ENCODE measurements around the gene ICAM5. TPM values are rescaled to one million over a fixed set of nuclear protein-coding genes. Genes with fewer than 3 reads are reported as not detected.

The ICAM5 gene
- total RNA-seq, 6 experiments from 2014 or later = 0.06 to 0.27 (median 0.24) TPM; not detected in 3

GRCh38 chr19:10283301-10284064, 6.3 kb upstream of the ICAM5 start:
- ATAC-seq (no peak), DNase-seq (peak in 1 of 3 donors; percentile 46)
- H3K27me3 ChIP-seq = no peaks in the 10 kb centered on the region
- no peaks in the 10 kb centered on the region for H3K9me3 ChIP-seq
- TF ChIP-seq POLR2A (IDR thresholded peaks at IDR 0.05) = no peak
- intact Hi-C loops (cut with DNase I) = no loop called here
- no peak overlapping the region for H3K27ac ChIP-seq
- H3K4me1 ChIP-seq = peaks cover 0 to 30% (median 0%) of the 10 kb centered on the region in 4 donors
- 81% methylated on average over 6 of the region's 23 CpGs for WGBS (ENCODE audit: insufficient coverage, low coverage, low lambda C conversion rate, missing lambda C conversion rate)
- peaks cover 16 to 49% (median 23%) of the 10 kb centered on the region in 4 donors for H3K36me3 ChIP-seq
- no peak overlapping the region for H3K4me3 ChIP-seq

GRCh38 chr19:10284065-10284959, 5.4 kb upstream of the ICAM5 start:
- 80% methylated on average over 10 of the region's 34 CpGs for WGBS (ENCODE audit: insufficient coverage, low coverage, low lambda C conversion rate, missing lambda C conversion rate)
- Histone ChIP-seq H3K4me1 (peaks cover 0 to 27% (median 0%) of the 10 kb centered on the region in 4 donors), H3K36me3 (peaks cover 16 to 42% (median 23%) of the 10 kb centered on the region in 4 donors), H3K27me3 (no peaks in the 10 kb centered on the region), H3K9me3 (no peaks in the 10 kb centered on the region), H3K27ac (no peak overlapping the region), H3K4me3 (no peak overlapping the region)
- intact Hi-C loops (cut with DNase I) = no loop called here
- no peak for DNase-seq
- ATAC-seq = no peak
- TF ChIP-seq POLR2A (IDR thresholded peaks at IDR 0.05) (no peak), CTCF (IDR thresholded peaks at IDR 0.05) (no peak)

- H3K36me3 ChIP-seq = peaks cover 16 to 42% (median 23%) of the 10 kb centered on the region in 4 donors
- H3K4me1 ChIP-seq = peaks cover 0 to 33% (median 0%) of the 10 kb centered on the region in 4 donors
- H3K4me3 ChIP-seq = no peak overlapping the region
Observed at GRCh38 chr19:10284960-10285278, 4.8 kb upstream of the ICAM5 start.

GRCh38 chr19:10285393-10285792, 4.4 kb upstream of the ICAM5 start:
- H3K4me1 ChIP-seq = peaks cover 0 to 37% (median 0%) of the 10 kb centered on the region in 4 donors
- 75% methylated on average over 2 of the region's 4 CpGs for WGBS (ENCODE audit: insufficient coverage, low coverage, low lambda C conversion rate, missing lambda C conversion rate)
- ATAC-seq (no peak), DNase-seq (no peak)
- TF ChIP-seq CTCF (IDR thresholded peaks at IDR 0.05) (no peak), POLR2A (IDR thresholded peaks at IDR 0.05) (no peak)
- intact Hi-C loops (cut with DNase I) = no loop called here
- H3K9me3 ChIP-seq = no peaks in the 10 kb centered on the region
- peaks cover 16 to 42% (median 23%) of the 10 kb centered on the region in 4 donors for H3K36me3 ChIP-seq
- peaks cover 0 to 3% of the 10 kb centered on the region in 2 donors for H3K27me3 ChIP-seq
- no peak overlapping the region for H3K27ac ChIP-seq
- no peak overlapping the region for H3K4me3 ChIP-seq

More at GRCh38 chr19:10284960-10285278, 4.8 kb upstream of the ICAM5 start:
- TF ChIP-seq POLR2A (IDR thresholded peaks at IDR 0.05) (no peak), CTCF (IDR thresholded peaks at IDR 0.05) (no peak)
- intact Hi-C loops (cut with DNase I) = no loop called here
- H3K27me3 ChIP-seq = no peaks in the 10 kb centered on the region
- WGBS (ENCODE audit: insufficient coverage, low coverage, low lambda C conversion rate, missing lambda C conversion rate) = 100% methylated on average over 3 of the region's 13 CpGs
- H3K27ac ChIP-seq = no peak overlapping the region
- DNase-seq = no peak
- no peaks in the 10 kb centered on the region for H3K9me3 ChIP-seq
- no peak for ATAC-seq
